Ishikawa (cell line): ENCODE data around the gene QSOX1.

Experiments
- CEBPB ChIP-seq: IDR thresholded peaks from 2 replicates; pipeline ENCODE4 v1.6.1; 2012
- CREB1 ChIP-seq: IDR thresholded peaks from 2 replicates; pipeline ENCODE4 v1.6.1; 2012; ENCODE audit warnings: low read depth
- EGR1 ChIP-seq: IDR thresholded peaks from 2 replicates; pipeline ENCODE4 v1.6.1; 2012
- EP300 ChIP-seq: IDR thresholded peaks from 2 replicates; pipeline ENCODE4 v1.6.1; 2012; ENCODE audit warnings: borderline replicate concordance
- FOXM1 ChIP-seq: IDR thresholded peaks from 2 replicates; pipeline ENCODE4 v1.6.1; 2012; ENCODE audit warnings: low read depth, borderline replicate concordance
- MAX ChIP-seq: IDR thresholded peaks from 2 replicates; pipeline ENCODE4 v1.6.1; 2012
- NFIC ChIP-seq: IDR thresholded peaks from 2 replicates; pipeline ENCODE4 v1.6.1; 2012
- RAD21 ChIP-seq: IDR thresholded peaks from 2 replicates; pipeline ENCODE4 v1.6.1; 2012; ENCODE audit warnings: low read depth
- REST ChIP-seq: IDR thresholded peaks from 2 replicates; pipeline ENCODE4 v1.6.1; 2012; ENCODE audit warnings: low read depth, mild to moderate bottlenecking
- TAF1 ChIP-seq: IDR thresholded peaks from 2 replicates; pipeline ENCODE4 v1.6.1; 2012; ENCODE audit warnings: low read depth, mild to moderate bottlenecking
- TCF12 ChIP-seq: IDR thresholded peaks from 2 replicates; pipeline ENCODE4 v1.6.1; 2012; ENCODE audit warnings: low read depth
- USF1 ChIP-seq: IDR thresholded peaks from 2 replicates; pipeline ENCODE4 v1.6.1; 2012
- YY1 ChIP-seq: IDR thresholded peaks from 2 replicates; pipeline ENCODE4 v1.6.1; 2012; ENCODE audit warnings: low read depth
- ZBTB7A ChIP-seq: IDR thresholded peaks from 2 replicates; pipeline ENCODE4 v1.6.1; 2012; ENCODE audit warnings: low read depth

QSOX1 gene

GRCh38 chr1:180192172-180192571 lies 37.5 kb downstream of the QSOX1 start:
- no peak for TF ChIP-seq CREB1
- TF ChIP-seq YY1: no peak

- TF ChIP-seq MAX (no peak), NFIC (no peak), REST (no peak), TCF12 (no peak), CEBPB (no peak), TAF1 (no peak), ZBTB7A (no peak), RAD21 (no peak), FOXM1 (no peak), YY1 (no peak), USF1 (no peak), EP300 (no peak)
Observed at GRCh38 chr1:180193141-180194047, 38.7 kb downstream of the QSOX1 start.

- no peak for TF ChIP-seq EP300
- TF ChIP-seq EGR1: no peak
- no peak for TF ChIP-seq TAF1
- no peak for TF ChIP-seq TCF12
- no peak for TF ChIP-seq REST
- TF ChIP-seq MAX: no peak
- TF ChIP-seq FOXM1: no peak
- no peak for TF ChIP-seq CEBPB
- no peak for TF ChIP-seq YY1
Observed at GRCh38 chr1:180194048-180194425, 39.4 kb downstream of the QSOX1 start.

GRCh38 chr1:180194546-180195207 lies 40.0 kb downstream of the QSOX1 start:
- TF ChIP-seq REST (no peak), MAX (no peak), EP300 (no peak), NFIC (no peak), TAF1 (no peak), YY1 (no peak), ZBTB7A (no peak), RAD21 (no peak), USF1 (no peak), CREB1 (no peak)
